Measurements from ENCODE around the gene C11orf68. TPM values are rescaled to one million over a fixed set of nuclear protein-coding genes. Genes with fewer than 3 reads are reported as not detected.

C11orf68 gene
- total and polyA plus RNA-seq, 9 of the 15 experiments (the other 6 are each of a cell fraction or from before 2014, with no cell fraction given): 3.6 to 35.9 (median 12.8) TPM

DNA sequence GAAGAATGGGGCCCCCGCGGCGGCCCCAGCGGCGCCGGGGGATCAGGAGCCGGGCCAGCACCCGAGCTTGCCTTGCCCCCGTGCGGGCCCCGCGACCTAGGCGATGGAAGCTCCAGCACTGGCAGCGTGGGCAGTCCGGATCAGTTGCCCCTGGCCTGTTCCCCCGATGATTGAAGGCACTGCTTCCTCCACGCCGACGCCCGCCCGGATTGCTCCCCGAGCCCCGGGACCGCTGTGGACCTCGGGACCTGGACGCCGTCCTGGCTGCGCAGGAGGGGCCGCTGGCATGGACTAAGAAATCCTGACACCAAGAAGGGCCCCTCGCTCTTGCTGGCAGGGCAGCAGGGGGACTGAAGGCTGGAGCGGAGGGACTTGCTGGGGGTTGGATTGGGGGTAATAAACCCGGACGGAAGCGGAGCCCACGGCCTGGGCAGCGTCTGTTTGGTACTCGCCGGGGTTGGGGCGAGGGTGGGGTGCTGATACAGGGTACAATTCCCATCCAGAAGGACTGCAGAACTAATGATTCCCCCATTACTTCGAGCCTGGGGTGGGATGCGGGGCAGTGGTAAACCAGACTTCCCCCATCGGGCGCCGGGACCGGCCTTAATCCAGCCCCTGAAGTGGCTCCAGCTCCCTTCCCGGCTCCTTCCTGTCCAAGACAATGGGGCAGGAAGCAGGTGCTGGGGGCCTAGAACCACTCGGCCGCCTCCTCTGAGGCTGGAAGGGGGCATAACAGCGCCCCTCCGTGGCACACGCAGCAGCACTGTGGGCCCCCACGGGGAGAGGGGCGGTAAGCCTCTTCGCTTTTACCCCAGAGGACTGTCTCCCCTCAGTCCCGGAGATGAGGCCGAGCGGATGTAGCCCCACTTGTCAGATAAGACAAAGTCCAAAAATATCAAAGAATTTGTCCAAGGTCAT is 27.4 kb downstream of the C11orf68 start (continued):
- peak; percentile 78 for TF ChIP-seq POLR2G (IDR thresholded peaks at IDR 0.05; ENCODE audit: low read depth, low read length)
- no peak for TF ChIP-seq PHB2 (IDR thresholded peaks at IDR 0.05; ENCODE audit: low read depth)
- TF ChIP-seq, protein P1, sequence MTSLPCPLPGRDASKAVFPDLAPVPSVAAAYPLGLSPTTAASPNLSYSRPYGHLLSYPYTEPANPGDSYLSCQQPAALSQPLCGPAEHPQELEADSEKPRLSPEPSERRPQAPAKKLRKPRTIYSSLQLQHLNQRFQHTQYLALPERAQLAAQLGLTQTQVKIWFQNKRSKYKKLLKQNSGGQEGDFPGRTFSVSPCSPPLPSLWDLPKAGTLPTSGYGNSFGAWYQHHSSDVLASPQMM (CRISPR knock-in tag; IDR thresholded peaks at IDR 0.05): no peak
- TF ChIP-seq LARP7 (IDR thresholded peaks at IDR 0.05): no peak
- 0 out of 2 replicates have a peak, but pooled peaks have one; percentile 44 for TF ChIP-seq ZNF780A (CRISPR knock-in tag; IDR thresholded peaks at IDR 0.05)
- TF ChIP-seq, protein P2, sequence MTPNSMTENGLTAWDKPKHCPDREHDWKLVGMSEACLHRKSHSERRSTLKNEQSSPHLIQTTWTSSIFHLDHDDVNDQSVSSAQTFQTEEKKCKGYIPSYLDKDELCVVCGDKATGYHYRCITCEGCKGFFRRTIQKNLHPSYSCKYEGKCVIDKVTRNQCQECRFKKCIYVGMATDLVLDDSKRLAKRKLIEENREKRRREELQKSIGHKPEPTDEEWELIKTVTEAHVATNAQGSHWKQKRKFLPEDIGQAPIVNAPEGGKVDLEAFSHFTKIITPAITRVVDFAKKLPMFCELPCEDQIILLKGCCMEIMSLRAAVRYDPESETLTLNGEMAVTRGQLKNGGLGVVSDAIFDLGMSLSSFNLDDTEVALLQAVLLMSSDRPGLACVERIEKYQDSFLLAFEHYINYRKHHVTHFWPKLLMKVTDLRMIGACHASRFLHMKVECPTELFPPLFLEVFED (CRISPR knock-in tag; conservative IDR thresholded peaks at IDR 0.05): peak; percentile 69; the same call in 1 of the 2 replicates
- TF ChIP-seq, protein P3, sequence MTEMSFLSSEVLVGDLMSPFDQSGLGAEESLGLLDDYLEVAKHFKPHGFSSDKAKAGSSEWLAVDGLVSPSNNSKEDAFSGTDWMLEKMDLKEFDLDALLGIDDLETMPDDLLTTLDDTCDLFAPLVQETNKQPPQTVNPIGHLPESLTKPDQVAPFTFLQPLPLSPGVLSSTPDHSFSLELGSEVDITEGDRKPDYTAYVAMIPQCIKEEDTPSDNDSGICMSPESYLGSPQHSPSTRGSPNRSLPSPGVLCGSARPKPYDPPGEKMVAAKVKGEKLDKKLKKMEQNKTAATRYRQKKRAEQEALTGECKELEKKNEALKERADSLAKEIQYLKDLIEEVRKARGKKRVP (CRISPR knock-in tag; IDR thresholded peaks at IDR 0.05): no peak
- TF ChIP-seq ZNF551 (CRISPR knock-in tag; IDR thresholded peaks at IDR 0.05): no peak
- TF ChIP-seq MYNN (IDR thresholded peaks at IDR 0.05): peak; percentile 68; the same call in 1 of the 2 replicates
- TF ChIP-seq MYNN (CRISPR knock-in tag; IDR thresholded peaks at IDR 0.05): no peak
- TF ChIP-seq, protein P4, sequence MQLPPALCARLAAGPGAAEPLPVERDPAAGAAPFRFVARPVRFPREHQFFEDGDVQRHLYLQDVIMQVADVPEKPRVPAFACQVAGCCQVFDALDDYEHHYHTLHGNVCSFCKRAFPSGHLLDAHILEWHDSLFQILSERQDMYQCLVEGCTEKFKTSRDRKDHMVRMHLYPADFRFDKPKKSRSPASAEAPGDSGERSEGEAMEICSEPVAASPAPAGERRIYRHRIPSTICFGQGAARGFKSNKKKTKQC (CRISPR knock-in tag; IDR thresholded peaks at IDR 0.05): 0 out of 2 replicates have a peak, but pooled peaks have one; percentile 16
- no peak for TF ChIP-seq SPI1 (IDR thresholded peaks at IDR 0.05; ENCODE audit: borderline replicate concordance, low read depth, low read length)
- TF ChIP-seq SMAD4 (CRISPR knock-in tag; conservative IDR thresholded peaks at IDR 0.05): 0 out of 2 replicates have a peak, but pooled peaks have one; percentile 33
- TF ChIP-seq EP300 (IDR thresholded peaks at IDR 0.05; ENCODE audit: low read length): peak; percentile 8; the same call in 1 of the 2 replicates
- no peak for TF ChIP-seq ZKSCAN3 (CRISPR knock-in tag; IDR thresholded peaks at IDR 0.05)
- peak; percentile 44; the same call in 1 of the 2 replicates for TF ChIP-seq TARDBP (IDR thresholded peaks at IDR 0.05)
- TF ChIP-seq, protein P5, sequence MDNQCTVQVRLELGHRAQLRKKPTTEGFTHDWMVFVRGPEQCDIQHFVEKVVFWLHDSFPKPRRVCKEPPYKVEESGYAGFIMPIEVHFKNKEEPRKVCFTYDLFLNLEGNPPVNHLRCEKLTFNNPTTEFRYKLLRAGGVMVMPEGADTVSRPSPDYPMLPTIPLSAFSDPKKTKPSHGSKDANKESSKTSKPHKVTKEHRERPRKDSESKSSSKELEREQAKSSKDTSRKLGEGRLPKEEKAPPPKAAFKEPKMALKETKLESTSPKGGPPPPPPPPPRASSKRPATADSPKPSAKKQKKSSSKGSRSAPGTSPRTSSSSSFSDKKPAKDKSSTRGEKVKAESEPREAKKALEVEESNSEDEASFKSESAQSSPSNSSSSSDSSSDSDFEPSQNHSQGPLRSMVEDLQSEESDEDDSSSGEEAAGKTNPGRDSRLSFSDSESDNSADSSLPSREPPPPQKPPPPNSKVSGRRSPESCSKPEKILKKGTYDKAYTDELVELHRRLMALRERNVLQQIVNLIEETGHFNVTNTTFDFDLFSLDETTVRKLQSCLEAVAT (IDR thresholded peaks at IDR 0.05): peak in 1 of 2 experiments; percentile 22; a peak in 1 of 4 replicates
- peak; percentile 12; the same call in 1 of the 2 replicates for TF ChIP-seq ILF3 (IDR thresholded peaks at IDR 0.05; ENCODE audit: borderline replicate concordance)
- TF ChIP-seq, protein P6, sequence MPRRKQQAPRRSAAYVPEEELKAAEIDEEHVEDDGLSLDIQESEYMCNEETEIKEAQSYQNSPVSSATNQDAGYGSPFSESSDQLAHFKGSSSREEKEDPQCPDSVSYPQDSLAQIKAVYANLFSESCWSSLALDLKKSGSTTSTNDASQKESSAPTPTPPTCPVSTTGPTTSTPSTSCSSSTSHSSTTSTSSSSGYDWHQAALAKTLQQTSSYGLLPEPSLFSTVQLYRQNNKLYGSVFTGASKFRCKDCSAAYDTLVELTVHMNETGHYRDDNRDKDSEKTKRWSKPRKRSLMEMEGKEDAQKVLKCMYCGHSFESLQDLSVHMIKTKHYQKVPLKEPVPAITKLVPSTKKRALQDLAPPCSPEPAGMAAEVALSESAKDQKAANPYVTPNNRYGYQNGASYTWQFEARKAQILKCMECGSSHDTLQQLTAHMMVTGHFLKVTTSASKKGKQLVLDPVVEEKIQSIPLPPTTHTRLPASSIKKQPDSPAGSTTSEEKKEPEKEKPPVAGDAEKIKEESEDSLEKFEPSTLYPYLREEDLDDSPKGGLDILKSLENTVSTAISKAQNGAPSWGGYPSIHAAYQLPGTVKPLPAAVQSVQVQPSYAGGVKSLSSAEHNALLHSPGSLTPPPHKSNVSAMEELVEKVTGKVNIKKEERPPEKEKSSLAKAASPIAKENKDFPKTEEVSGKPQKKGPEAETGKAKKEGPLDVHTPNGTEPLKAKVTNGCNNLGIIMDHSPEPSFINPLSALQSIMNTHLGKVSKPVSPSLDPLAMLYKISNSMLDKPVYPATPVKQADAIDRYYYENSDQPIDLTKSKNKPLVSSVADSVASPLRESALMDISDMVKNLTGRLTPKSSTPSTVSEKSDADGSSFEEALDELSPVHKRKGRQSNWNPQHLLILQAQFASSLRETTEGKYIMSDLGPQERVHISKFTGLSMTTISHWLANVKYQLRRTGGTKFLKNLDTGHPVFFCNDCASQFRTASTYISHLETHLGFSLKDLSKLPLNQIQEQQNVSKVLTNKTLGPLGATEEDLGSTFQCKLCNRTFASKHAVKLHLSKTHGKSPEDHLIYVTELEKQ (CRISPR knock-in tag; IDR thresholded peaks at IDR 0.05): no peak
- TF ChIP-seq POLR2AphosphoS2 (IDR thresholded peaks at IDR 0.05; ENCODE audit: low read length): peak; percentile 95
